GM21515 (cell line): Measurements from ENCODE around the gene UBE3A.
"Not testable (repeated sequence)": the region's sequence is repeated elsewhere in the genome, so short reads cannot be mapped to it uniquely, and the experiment has no call there.

ENCODE experiments used
- ATAC-seq: cut with Tn5 transposase; IDR thresholded peaks from one replicate; pipeline ENCODE4 v1.9.1; 2021; ENCODE audit not compliant: unreplicated experiment

UBE3A gene

GRCh38 chr15:25439369-25439836, 579 bp upstream of the UBE3A start:
- ATAC-seq, result peak; percentile 10

DNA sequence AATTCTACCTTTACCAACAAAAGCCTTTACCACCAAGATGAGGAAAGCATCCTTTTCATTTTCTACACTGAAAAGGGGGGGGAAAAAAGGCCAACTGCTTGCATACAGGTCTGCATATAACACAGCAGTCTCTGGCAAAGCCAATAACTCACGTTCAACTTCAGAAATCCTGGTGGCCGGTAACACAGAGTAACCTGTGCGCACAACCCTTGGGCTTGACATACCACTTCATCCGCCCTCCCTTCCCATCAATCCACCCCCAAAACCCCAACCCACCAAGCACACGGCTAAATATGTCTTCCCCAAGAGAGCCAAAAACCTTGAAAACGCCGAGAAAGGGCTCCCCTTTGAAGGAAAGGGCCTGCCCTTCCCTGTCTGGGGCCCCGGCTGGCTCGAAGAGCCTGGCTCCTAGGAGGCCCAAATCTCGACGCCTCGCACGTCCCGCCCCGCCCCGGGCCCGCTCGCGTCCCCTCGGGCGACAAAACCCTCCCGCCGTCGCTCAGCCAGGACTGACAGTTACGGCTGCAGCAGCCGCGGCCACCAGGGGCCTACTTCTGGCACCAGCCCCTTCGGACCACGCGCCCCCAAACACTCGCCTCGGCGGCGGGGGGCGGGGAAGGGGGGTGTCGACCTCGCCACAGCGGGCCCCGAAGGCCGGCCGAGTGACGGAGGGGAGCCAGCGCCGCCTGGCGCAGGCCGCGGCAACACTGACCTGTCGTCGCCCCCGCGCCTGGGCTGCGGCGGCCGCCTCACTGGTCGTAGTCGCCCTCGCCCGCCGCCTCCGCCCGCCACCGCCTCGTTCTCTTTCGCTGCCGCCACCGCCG, 835 bp downstream of the UBE3A start:
- peak; percentile 47 for ATAC-seq

- ATAC-seq, result no peak
Measured at GRCh38 chr15:25436707-25437106, 2.1 kb downstream of the UBE3A start.

- no peak for ATAC-seq
Measured at GRCh38 chr15:25435474-25436243, 3.2 kb downstream of the UBE3A start.

DNA sequence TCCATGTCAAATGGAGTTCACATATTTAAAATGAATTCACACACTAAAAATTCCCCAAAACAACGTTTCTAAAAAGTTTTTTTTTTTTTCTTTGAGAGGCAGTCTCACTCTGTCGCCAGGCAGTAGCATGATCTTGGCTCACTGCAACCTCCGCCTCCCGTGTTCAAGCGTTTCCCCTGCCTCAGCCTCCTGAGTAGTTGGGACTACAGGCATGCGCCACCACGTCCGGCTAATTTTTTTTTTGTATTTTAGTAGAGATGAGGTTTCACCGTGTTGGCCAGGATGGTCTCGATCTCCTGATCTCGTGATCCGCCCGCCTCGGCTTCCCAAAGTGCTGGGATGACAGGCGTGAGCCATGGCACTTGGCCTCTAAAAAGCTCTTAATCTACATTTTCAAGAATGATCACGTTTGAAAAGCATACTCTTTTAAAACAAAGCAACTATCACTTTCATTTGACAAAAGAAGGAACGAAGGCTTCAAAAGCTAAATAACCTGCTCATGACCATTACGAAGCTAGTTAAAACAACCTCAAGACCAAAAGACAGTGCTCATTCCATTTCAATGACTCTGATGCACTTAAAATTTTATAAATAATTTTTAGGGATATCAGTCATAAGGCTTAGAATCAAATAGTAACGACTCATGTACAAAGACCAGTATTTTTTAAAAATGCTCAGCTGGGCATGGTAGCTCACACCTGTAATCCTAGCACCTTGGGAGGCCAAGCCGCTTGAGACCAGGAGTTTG, 5.5 kb downstream of the UBE3A start:
- no peak for ATAC-seq

DNA sequence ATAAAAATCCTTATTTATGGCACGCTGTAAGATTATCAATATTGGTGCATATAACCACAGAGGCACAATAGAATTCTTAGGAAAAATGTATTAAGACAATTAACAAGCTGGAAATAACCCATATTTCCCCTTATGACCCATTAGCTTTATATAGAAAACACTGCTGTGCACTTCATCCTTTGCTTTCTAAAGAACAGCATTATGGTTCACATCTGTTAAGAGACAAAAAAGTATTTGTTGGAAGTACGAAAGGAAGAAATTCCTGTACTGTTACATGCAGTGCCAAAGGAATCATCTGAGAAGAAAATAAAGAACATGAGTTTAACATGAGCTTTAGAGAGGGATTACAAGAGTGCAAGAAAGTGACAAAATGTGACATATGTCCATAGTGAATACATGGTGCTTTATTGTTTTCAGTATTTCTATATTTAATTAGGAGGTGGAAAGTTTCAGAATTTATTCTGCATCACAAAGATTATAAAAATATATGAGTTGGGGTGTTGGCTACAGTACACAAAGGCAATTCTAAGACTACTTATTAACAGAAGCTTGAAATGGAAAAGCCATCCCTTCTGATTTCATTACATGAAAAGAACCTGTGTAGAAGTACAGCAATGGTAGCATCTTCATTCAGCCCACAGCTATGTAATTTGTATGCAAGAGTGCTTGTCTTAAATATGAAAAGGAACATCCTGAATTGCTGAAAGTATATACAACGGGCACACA, 6.8 kb downstream of the UBE3A start:
- no peak for ATAC-seq

- ATAC-seq, result no peak
Measured at GRCh38 chr15:25427861-25428260, 11.0 kb downstream of the UBE3A start.

- ATAC-seq, result no peak
Measured at GRCh38 chr15:25426896-25427610, 11.8 kb downstream of the UBE3A start.

GRCh38 chr15:25424073-25424472, 14.8 kb downstream of the UBE3A start:
- no peak for ATAC-seq

DNA sequence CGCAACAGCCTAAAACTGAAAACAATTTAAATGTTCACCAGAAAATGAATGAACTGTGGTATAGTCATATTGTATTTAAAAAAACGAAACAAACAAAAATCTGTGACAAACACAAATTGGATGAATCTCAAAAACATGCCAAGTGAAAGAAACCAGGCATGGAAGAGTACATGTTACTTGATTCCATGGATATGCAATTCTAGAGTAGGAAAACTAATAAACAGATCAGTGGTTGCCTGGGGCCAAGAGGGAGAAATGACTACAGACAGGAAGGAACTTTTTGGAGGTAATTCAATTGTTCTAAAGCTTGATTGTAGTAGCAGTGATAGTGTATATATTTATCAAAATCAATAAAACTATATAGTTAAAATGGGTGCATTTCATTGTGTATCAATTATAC, 16.8 kb downstream of the UBE3A start:
- no peak for ATAC-seq

GRCh38 chr15:25418202-25418601, 20.6 kb downstream of the UBE3A start:
- no peak for ATAC-seq

DNA sequence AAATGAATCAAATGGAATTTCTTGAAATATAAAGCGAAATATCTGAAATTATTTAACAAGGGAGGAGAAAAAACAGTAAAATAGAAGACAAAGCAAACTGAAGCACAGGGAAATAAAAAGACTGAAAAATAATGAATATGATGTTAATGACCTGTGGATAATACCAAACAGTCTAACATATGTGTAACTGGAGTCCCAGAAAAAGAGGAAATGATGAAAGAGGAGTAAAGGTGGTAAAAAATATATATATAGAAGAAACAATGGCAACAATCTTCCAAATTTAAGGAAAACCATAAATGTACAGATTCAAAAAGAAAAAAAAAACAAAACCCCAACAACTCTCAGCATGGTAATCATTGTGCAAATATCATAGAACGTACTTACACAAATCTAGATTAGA, 21.2 kb downstream of the UBE3A start:
- ATAC-seq, result no peak

- peak; percentile 53 for ATAC-seq
Measured at GRCh38 chr15:25416693-25417092, 22.1 kb downstream of the UBE3A start.

- no peak for ATAC-seq
Measured at GRCh38 chr15:25415707-25416106, 23.1 kb downstream of the UBE3A start.

DNA sequence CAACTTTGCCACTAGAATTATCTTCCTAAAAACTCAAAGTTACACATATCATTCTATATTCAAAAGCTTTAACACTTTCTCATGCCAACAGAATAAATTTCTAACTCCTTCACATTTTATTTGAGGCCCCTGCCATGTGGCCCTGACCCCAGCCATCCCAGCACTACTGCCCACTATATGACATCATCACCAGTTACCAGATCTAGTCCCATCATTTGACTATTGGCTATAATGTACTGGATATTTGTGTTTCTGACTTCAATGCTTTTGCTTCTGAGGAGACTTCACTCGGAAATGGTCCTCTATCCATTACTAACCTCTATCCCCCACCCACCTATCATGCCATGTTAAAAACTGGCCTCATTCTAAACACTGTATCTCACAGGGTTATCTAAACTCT, 23.6 kb downstream of the UBE3A start:
- ATAC-seq, result no peak

DNA sequence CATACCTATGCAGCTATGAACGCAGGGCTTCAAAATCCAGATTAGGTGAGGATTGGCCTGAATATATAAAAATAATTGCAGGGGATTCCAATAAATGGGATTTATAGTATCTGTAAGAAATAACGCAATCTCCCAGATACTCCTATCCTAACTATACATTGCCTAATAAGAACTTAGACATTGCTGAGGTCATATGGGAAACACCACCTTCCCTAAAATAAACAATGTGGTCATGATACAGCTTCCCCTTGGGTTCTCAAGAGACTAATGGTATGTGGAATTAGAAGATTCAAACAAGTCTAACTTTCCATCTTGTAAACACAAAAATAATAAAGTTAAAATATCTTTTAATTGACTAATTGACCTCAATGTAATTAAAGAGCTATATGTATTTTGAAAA, 28.2 kb downstream of the UBE3A start:
- no peak for ATAC-seq

DNA sequence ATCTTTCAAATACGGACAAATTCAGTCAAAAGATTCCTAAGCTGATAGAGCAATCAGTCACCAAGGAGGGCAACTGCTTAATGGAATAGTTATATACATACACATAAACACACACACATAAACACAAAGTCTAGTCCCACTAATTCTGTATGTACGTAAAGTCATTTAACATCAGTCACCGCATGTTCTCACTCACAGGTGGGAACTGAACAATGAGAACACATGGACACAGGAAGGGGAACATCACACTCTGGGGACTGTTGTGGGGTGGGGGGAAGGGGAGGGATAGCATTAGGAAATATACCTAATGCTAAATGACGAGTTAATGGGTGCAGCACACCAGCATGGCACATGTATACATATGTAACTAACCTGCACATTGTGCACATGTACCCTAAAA, 29.1 kb downstream of the UBE3A start:
- not testable (repeated sequence) for ATAC-seq

- ATAC-seq, result no peak
Measured at GRCh38 chr15:25408929-25409328, 29.9 kb downstream of the UBE3A start.

DNA sequence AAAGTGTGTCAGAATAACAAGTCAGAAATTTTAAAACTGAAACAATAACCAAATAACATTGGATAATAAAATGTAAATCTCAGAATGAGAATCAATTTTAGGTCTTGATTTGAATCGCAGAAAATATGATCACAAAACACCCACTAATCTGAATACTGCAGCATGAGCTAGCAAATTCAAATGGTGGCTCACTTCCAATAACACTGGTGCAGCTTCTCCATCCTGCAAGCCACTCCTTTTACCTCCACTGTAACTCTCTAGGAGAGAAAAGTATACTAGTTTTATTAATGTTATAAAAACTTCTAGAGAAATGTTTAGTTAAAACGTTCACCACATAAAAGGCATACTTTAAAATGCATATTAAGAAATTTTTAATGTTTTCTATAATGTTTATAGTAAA, 30.4 kb downstream of the UBE3A start:
- ATAC-seq, result no peak

DNA sequence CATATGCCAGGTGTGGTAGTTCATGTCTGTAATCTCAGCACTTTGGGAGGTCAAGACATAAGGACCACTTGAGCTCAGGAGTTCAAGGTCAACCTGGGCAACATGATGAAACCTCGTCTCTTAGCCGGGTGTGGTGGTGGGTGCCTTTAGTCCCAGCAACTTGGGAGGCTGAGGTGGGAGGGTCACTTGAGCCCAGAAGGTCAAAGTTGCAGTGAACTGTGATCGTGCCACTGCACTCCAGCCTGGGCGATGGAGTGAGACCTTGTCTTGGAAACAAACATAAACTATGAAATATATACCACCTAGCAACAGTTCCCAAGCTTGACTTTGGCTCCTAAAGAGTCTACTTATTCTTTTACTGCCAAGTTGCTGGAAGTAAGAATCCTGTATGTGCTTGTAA, 30.9 kb downstream of the UBE3A start:
- no peak for ATAC-seq
